K562 (cell line): Measurements from ENCODE around the gene FBXO46. TPM values are rescaled to one million over a fixed set of nuclear protein-coding genes. Genes with fewer than 3 reads are reported as not detected.

Experiments
- AFF1 ChIP-seq, 2 experiments: fragments of 450-650 bp; IDR thresholded peaks; 2 replicates each; pipeline ENCODE4 v1.6.1; 2018; ENCODE audit warnings: mild to moderate bottlenecking in 2 of 2, low read depth in 1 of 2; ENCODE audit not compliant: partially characterized antibody in 2 of 2
- CHCHD3 ChIP-seq: fragments of 250-450 bp; sonication (Bioruptor Pico); IDR thresholded peaks from 2 replicates; pipeline ENCODE4 v2.1.2; 2022; ENCODE audit warnings: mild to moderate bottlenecking
- CSDE1 ChIP-seq, 2 experiments: fragments of 450-650 bp; IDR thresholded peaks; 2 replicates each; pipeline ENCODE4 v1.6.1; 2016; ENCODE audit warnings: mild to moderate bottlenecking in 1 of 2
- E2F8 ChIP-seq: fragments of 450-650 bp; IDR thresholded peaks from 2 replicates; pipeline ENCODE4 v1.7.1; 2018; ENCODE audit warnings: mild to moderate bottlenecking, low read depth; ENCODE audit not compliant: partially characterized antibody
- ELF4 ChIP-seq: fragments of 450-650 bp; formaldehyde crosslinking; IDR thresholded peaks from 2 replicates; pipeline ENCODE4 v1.4.0; 2022; ENCODE audit warnings: missing genetic modification characterization
- ERF ChIP-seq: fragments of 450-650 bp; formaldehyde crosslinking; IDR thresholded peaks from 2 replicates; pipeline ENCODE4 v1.4.0; 2020; ENCODE audit warnings: mild to moderate bottlenecking, mixed read lengths
- NELFE ChIP-seq: IDR thresholded peaks from 2 replicates; pipeline ENCODE4 v1.6.1; 2011; ENCODE audit warnings: mild to moderate bottlenecking; ENCODE audit not compliant: insufficient read depth, insufficient read length
- RBFOX2 ChIP-seq: fragments of 200-400 bp; formaldehyde crosslinking; IDR thresholded peaks from 2 replicates; pipeline ENCODE4 v1.6.1; 2017; ENCODE audit warnings: low read depth, mild to moderate bottlenecking, low read length, moderate library complexity
- SAP30 ChIP-seq: fragments of 200-600 bp; sonication (generic); IDR thresholded peaks from 2 replicates; pipeline ENCODE4 v1.6.1; 2012; ENCODE audit warnings: borderline replicate concordance, low read depth, mild to moderate bottlenecking, moderate library complexity, low read length, control low read depth, inconsistent platforms; ENCODE audit not compliant: insufficient read depth, poor library complexity, severe bottlenecking
- SMAD1 ChIP-seq: fragments of 150-350 bp; IDR thresholded peaks from 2 replicates; pipeline ENCODE4 v1.6.1; 2014; ENCODE audit warnings: low read length, low read depth; ENCODE audit not compliant: partially characterized antibody
- SOX6 ChIP-seq: fragments of 450-650 bp; IDR thresholded peaks from 2 replicates; pipeline ENCODE4 v1.6.1; 2014; ENCODE audit warnings: mild to moderate bottlenecking
- SPI1 ChIP-seq: IDR thresholded peaks from 2 replicates; pipeline ENCODE4 v1.6.1; 2011; ENCODE audit warnings: low read depth, low read length, control low read depth, borderline replicate concordance
- TCF3 ChIP-seq: sonication (generic); formaldehyde crosslinking; IDR thresholded peaks from 2 replicates; pipeline ENCODE4 v1.4.0; 2020; ENCODE audit warnings: mild to moderate bottlenecking, missing genetic modification reagents
- TRIM24 ChIP-seq, 2 experiments: fragments of 450-650 bp; IDR thresholded peaks; 2 replicates each; pipeline ENCODE4 v1.6.1; 2016
- ZNF311 ChIP-seq: fragments of 250-450 bp; sonication (Bioruptor Pico); IDR thresholded peaks from 2 replicates; pipeline ENCODE4 v1.4.0; 2020; ENCODE audit warnings: mild to moderate bottlenecking, moderate library complexity
- ZNF586 ChIP-seq: fragments of 450-650 bp; formaldehyde crosslinking; conservative IDR thresholded peaks from 2 replicates; pipeline ENCODE4 v1.4.0; 2020; ENCODE audit warnings: mild to moderate bottlenecking, moderate library complexity
- polyA plus RNA-seq, 8 experiments: library from polyadenylated mRNA; depleted of rRNA in 4 of 8; stranded (reverse) in 5 of 8; unstranded in 3 of 8; fragments of >200 nt; fragmentation: Nextera tagmentation in 2 of 8; fragmentation: Illumina TruSeq in 1 of 8; extraction: Ambion mirVana in 2 of 8; extraction: Trizol in 1 of 8; gene quantifications; 2 replicates each; pipeline versions ENCODE4 v1.2.1 to v1.2.3, GENCODE V29; 2011 to 2014; ENCODE audit warnings: inconsistent platforms in 1 of 8, missing spikeins in 1 of 8
- total RNA-seq, 7 experiments: library from RNA; depleted of rRNA in 6 of 7; stranded (reverse); fragments of >200 nt in 6 of 7; fragmentation: Illumina TruSeq in 2 of 7; extraction: Trizol in 2 of 7; gene quantifications; 2 replicates each; pipeline versions ENCODE4 v1.2.1 to v1.2.3, GENCODE V29; 2011 to 2021; ENCODE audit warnings: low replicate concordance in 1 of 7
- TF ChIP-seq, protein P1 (sequence below): sonication (generic); formaldehyde crosslinking; IDR thresholded peaks from 2 replicates; pipeline ENCODE4 v1.8.1; 2022; ENCODE audit warnings: missing genetic modification reagents

The FBXO46 gene
- total and polyA plus RNA-seq, 9 of the 15 experiments (the other 6 are each of a cell fraction or from before 2014, with no cell fraction given) = 1.5 to 36.1 (median 7.3) TPM

- TF ChIP-seq ZNF311 (CRISPR knock-in tag) = no peak
- TF ChIP-seq TCF3 (CRISPR knock-in tag) = peak; percentile 7; the same call in 1 of the 2 replicates
- TF ChIP-seq CHCHD3 (CRISPR knock-in tag) = peak; percentile 23; the same call in 1 of the 2 replicates
- TF ChIP-seq E2F8 = peak; percentile 57
- peak; percentile 83 for TF ChIP-seq SMAD1
- peak; percentile 36; the same call in 1 of the 2 replicates for TF ChIP-seq SOX6
- TF ChIP-seq NELFE = no peak
- TF ChIP-seq TRIM24 (IDR thresholded peaks at IDR 0.05) = 0 out of 4 replicates have a peak, but pooled peaks of 1 of the 2 experiments have one; percentile 40
- TF ChIP-seq ZNF586 (CRISPR knock-in tag) = no peak
- TF ChIP-seq ERF (CRISPR knock-in tag) = 0 out of 2 replicates have a peak, but pooled peaks have one; percentile 18
- TF ChIP-seq ELF4 (CRISPR knock-in tag) = peak; percentile 55; the same call in 1 of the 2 replicates
- TF ChIP-seq SAP30 = peak; percentile 98
- peak; percentile 98 for TF ChIP-seq SPI1
- TF ChIP-seq CSDE1 (IDR thresholded peaks at IDR 0.05) = no peak
- peak; percentile 93 for TF ChIP-seq RBFOX2
- TF ChIP-seq AFF1 (IDR thresholded peaks at IDR 0.05; ENCODE audit: low read depth in 1 of 2, partially characterized antibody in 2 of 2) = peak in 1 of 2 experiments; percentile 79
- TF ChIP-seq, protein P1, sequence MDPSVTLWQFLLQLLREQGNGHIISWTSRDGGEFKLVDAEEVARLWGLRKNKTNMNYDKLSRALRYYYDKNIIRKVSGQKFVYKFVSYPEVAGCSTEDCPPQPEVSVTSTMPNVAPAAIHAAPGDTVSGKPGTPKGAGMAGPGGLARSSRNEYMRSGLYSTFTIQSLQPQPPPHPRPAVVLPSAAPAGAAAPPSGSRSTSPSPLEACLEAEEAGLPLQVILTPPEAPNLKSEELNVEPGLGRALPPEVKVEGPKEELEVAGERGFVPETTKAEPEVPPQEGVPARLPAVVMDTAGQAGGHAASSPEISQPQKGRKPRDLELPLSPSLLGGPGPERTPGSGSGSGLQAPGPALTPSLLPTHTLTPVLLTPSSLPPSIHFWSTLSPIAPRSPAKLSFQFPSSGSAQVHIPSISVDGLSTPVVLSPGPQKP = no peak
Observed at GRCh38 chr19:45691516-45692186, 39.0 kb downstream of the FBXO46 start, which contains the start of gene SNRPD2 (continued).
